H9 (cell line): ENCODE results near the gene PRODH2. TPM values are rescaled to one million over a fixed set of nuclear protein-coding genes. Genes with fewer than 3 reads are reported as not detected.

Experiments used
- DNase-seq: peaks from one replicate; pipeline ENCODE4 v3.0.0-alpha.2; 2017
- H2AFZ ChIP-seq: one replicate; pipeline ENCODE4 v1.6.1; 2013; ENCODE audit warnings: mild to moderate bottlenecking, low read length, control low read depth, moderate library complexity
- H2AK5ac ChIP-seq: 2 replicates; pipeline ENCODE4 v1.6.1; 2013; ENCODE audit warnings: low read length, control low read depth, mixed read lengths; ENCODE audit not compliant: insufficient read length
- H2BK120ac ChIP-seq: one replicate; pipeline ENCODE4 v1.6.1; 2013; ENCODE audit warnings: low read depth, mild to moderate bottlenecking, low read length, control low read depth, inconsistent platforms; ENCODE audit not compliant: poor library complexity, severe bottlenecking
- H2BK12ac ChIP-seq: 2 replicates; pipeline ENCODE4 v1.6.1; 2013; ENCODE audit warnings: low read length, control low read depth, mixed read lengths, low read depth; ENCODE audit not compliant: insufficient read length
- H2BK15ac ChIP-seq: 2 replicates; pipeline ENCODE4 v1.6.1; 2013; ENCODE audit warnings: low read depth, low read length, control low read depth
- H2BK20ac ChIP-seq: one replicate; pipeline ENCODE4 v1.6.1; 2013; ENCODE audit warnings: low read depth, mild to moderate bottlenecking, low read length, control low read depth, inconsistent platforms; ENCODE audit not compliant: poor library complexity, severe bottlenecking
- H2BK5ac ChIP-seq: 2 replicates; pipeline ENCODE4 v1.6.1; 2013; ENCODE audit warnings: low read length, control low read depth, mixed read lengths; ENCODE audit not compliant: insufficient read length
- H3K14ac ChIP-seq: 2 replicates; pipeline ENCODE4 v1.6.1; 2013; ENCODE audit warnings: low read length, control low read depth; ENCODE audit not compliant: insufficient read depth
- H3K18ac ChIP-seq: 2 replicates; pipeline ENCODE4 v1.6.1; 2013; ENCODE audit warnings: low read depth, mild to moderate bottlenecking, mixed read lengths, low read length, control low read depth; ENCODE audit not compliant: insufficient read length
- H3K23ac ChIP-seq: 2 replicates; pipeline ENCODE4 v1.6.1; 2013; ENCODE audit warnings: low read length, control low read depth, mixed read lengths, low read depth; ENCODE audit not compliant: insufficient read length
- H3K23me2 ChIP-seq: 2 replicates; pipeline ENCODE4 v1.6.1; 2013; ENCODE audit warnings: low read depth, mild to moderate bottlenecking, mixed read lengths, low read length, control low read depth; ENCODE audit not compliant: insufficient read length, poor library complexity, severe bottlenecking
- H3K27ac ChIP-seq: 2 replicates; pipeline ENCODE4 v1.5.1; 2013; ENCODE audit warnings: low read length, control low read depth, mixed read lengths, low read depth; ENCODE audit not compliant: insufficient read length
- H3K27me3 ChIP-seq: 2 replicates; pipeline ENCODE4 v1.6.1; 2013; ENCODE audit warnings: low read length, control low read depth, inconsistent platforms; ENCODE audit not compliant: insufficient read depth
- H3K4ac ChIP-seq: 2 replicates; pipeline ENCODE4 v1.6.1; 2013; ENCODE audit warnings: low read depth, mild to moderate bottlenecking, control low read depth, inconsistent platforms, low read length, moderate library complexity
- H3K4me1 ChIP-seq: 2 replicates; pipeline ENCODE4 v1.6.1; 2013; ENCODE audit warnings: low read length, control low read depth, inconsistent platforms; ENCODE audit not compliant: insufficient read depth
- H3K4me2 ChIP-seq: 2 replicates; pipeline ENCODE4 v1.6.1; 2013; ENCODE audit warnings: low read length, control low read depth, mixed read lengths; ENCODE audit not compliant: insufficient read length, insufficient read depth
- H3K56ac ChIP-seq: 2 replicates; pipeline ENCODE4 v1.6.1; 2013; ENCODE audit warnings: low read depth, mild to moderate bottlenecking, mixed read lengths, low read length, control low read depth; ENCODE audit not compliant: insufficient read length
- H3K79me1 ChIP-seq: 2 replicates; pipeline ENCODE4 v1.6.1; 2013; ENCODE audit warnings: low read depth, mild to moderate bottlenecking, moderate library complexity, low read length, control low read depth, inconsistent platforms; ENCODE audit not compliant: insufficient read depth, poor library complexity, severe bottlenecking
- H3K79me2 ChIP-seq: 2 replicates; pipeline ENCODE4 v1.6.1; 2013; ENCODE audit warnings: low read length, control low read depth, inconsistent platforms; ENCODE audit not compliant: insufficient read depth
- H3K9ac ChIP-seq: 2 replicates; pipeline ENCODE4 v1.6.1; 2013; ENCODE audit warnings: low read length, control low read depth, mixed read lengths; ENCODE audit not compliant: insufficient read length; ENCODE audit errors: extremely low read depth
- H3K9me3 ChIP-seq: one replicate; pipeline ENCODE4 v1.6.1; 2013; ENCODE audit warnings: low read depth, low read length, inconsistent platforms; ENCODE audit not compliant: control insufficient read depth
- H3T11ph ChIP-seq: one replicate; pipeline ENCODE4 v1.6.1; 2013; ENCODE audit warnings: mild to moderate bottlenecking, low read length, control low read depth, inconsistent platforms
- H4K20me1 ChIP-seq: one replicate; pipeline ENCODE4 v1.6.1; 2013; ENCODE audit not compliant: control insufficient read depth, insufficient read length, insufficient read depth
- H4K5ac ChIP-seq: 2 replicates; pipeline ENCODE4 v1.6.1; 2013; ENCODE audit warnings: low read depth, mild to moderate bottlenecking, mixed read lengths, low read length, control low read depth; ENCODE audit not compliant: insufficient read length
- H4K8ac ChIP-seq: replicated peaks from 2 replicates; pipeline ENCODE4 v1.6.1; 2013; ENCODE audit warnings: low read length, control low read depth, mixed read lengths, low read depth; ENCODE audit not compliant: insufficient read length
- H4K91ac ChIP-seq: 2 replicates; pipeline ENCODE4 v1.6.1; 2013; ENCODE audit warnings: low read depth, mild to moderate bottlenecking, moderate library complexity, mixed read lengths, low read length, control low read depth; ENCODE audit not compliant: insufficient read length
- H3K27ac Mint-ChIP-seq, 3 experiments: 2 replicates in 2 of 3; 3 replicates in 1 of 3; pipeline ENCODE4 v1.8.0; 2020 to 2021; ENCODE audit warnings: mixed read lengths in 3 of 3, mild to moderate bottlenecking in 1 of 3, moderate library complexity in 1 of 3
- H3K27me3 Mint-ChIP-seq: 2 replicates; pipeline ENCODE4 v1.8.0; 2021; ENCODE audit warnings: low read depth, mild to moderate bottlenecking, moderate library complexity, mixed read lengths
- H3K36me3 Mint-ChIP-seq, 3 experiments: 2 replicates in 2 of 3; 3 replicates in 1 of 3; pipeline ENCODE4 v1.8.0; 2020 to 2021; ENCODE audit warnings: low read depth in 3 of 3, mixed read lengths in 3 of 3; ENCODE audit not compliant: insufficient read depth in 1 of 3
- H3K4me1 Mint-ChIP-seq, 2 experiments: 2 replicates each; pipeline ENCODE4 v1.8.0; 2020; ENCODE audit warnings: mixed read lengths in 2 of 2
- H3K4me3 Mint-ChIP-seq, 2 experiments: 2 replicates in 1 of 2; 3 replicates in 1 of 2; pipeline ENCODE4 v1.8.0; 2020 to 2021; ENCODE audit warnings: mild to moderate bottlenecking in 2 of 2, mixed read lengths in 2 of 2, moderate library complexity in 1 of 2
- H3K9me3 Mint-ChIP-seq, 2 experiments: 2 replicates in 1 of 2; 3 replicates in 1 of 2; pipeline ENCODE4 v1.8.0; 2020; ENCODE audit warnings: mild to moderate bottlenecking in 2 of 2, mixed read lengths in 2 of 2, moderate library complexity in 1 of 2
- CTCF ChIP-seq: fragments of 200-600 bp; sonication (generic); conservative IDR thresholded peaks from 3 replicates; pipeline ENCODE4 v1.8.0; 2021; ENCODE audit warnings: antibody characterized with exemption, mild to moderate bottlenecking
- WGBS: extraction: QIAGEN DNeasy Blood & Tissue Kit; methylation state at CpG from one replicate; pipeline ENCODE4 v1.1.7; 2013; ENCODE audit warnings: missing lambda C conversion rate, low lambda C conversion rate, mixed read lengths; ENCODE audit not compliant: insufficient read length; ENCODE audit errors: extremely low coverage; 5-methylcytosine and 5-hydroxymethylcytosine counted together
- total RNA-seq: library from RNA; stranded (reverse); gene quantifications from 2 replicates; pipeline ENCODE4 v1.2.1, GENCODE V29; 2021

Gene PRODH2
- total RNA-seq, 1 experiment from 2014 or later = not detected

GRCh38 chr19:35833972-35834371, 21.3 kb upstream of the PRODH2 start:
- H4K8ac ChIP-seq = no peak overlapping the region
- H3K79me1 ChIP-seq = no peaks in the 10 kb centered on the region
- no peaks in the 10 kb centered on the region for H4K20me1 ChIP-seq
- H3K23me2 ChIP-seq = no peaks in the 10 kb centered on the region
- H3K23ac ChIP-seq = no peak overlapping the region
- no peak overlapping the region for H3T11ph ChIP-seq
- H3K79me2 ChIP-seq = no peaks in the 10 kb centered on the region
- no peak overlapping the region for H2BK5ac ChIP-seq
- Mint-ChIP-seq H3K27ac (no peak overlapping the region), H3K4me1 (peaks cover 5% of the 10 kb centered on the region in 2 experiments; a peak in 3 of 4 replicates), H3K27me3 (peaks cover 64% of the 10 kb centered on the region), H3K36me3 (no peaks in the 10 kb centered on the region), H3K4me3 (no peak overlapping the region), H3K9me3 (no peaks in the 10 kb centered on the region)
- no peak overlapping the region for H2BK20ac ChIP-seq
- H2BK120ac ChIP-seq = no peak overlapping the region
- no CpG with 5 or more reads among the region's 7 CpGs for WGBS
- H2AK5ac ChIP-seq = no peak overlapping the region
- H3K9ac ChIP-seq = no peak overlapping the region
- H3K9me3 ChIP-seq = no peaks in the 10 kb centered on the region
- DNase-seq = no peak
- no peak overlapping the region for H4K5ac ChIP-seq
- TF ChIP-seq CTCF = no peak
- no peaks in the 10 kb centered on the region for H3K27me3 ChIP-seq
- H4K91ac ChIP-seq = no peak overlapping the region
- no peak overlapping the region for H3K4ac ChIP-seq
- H3K18ac ChIP-seq = no peak overlapping the region
- no peak overlapping the region for H3K56ac ChIP-seq
- no peak overlapping the region for H2BK12ac ChIP-seq
- no peak overlapping the region for H3K4me2 ChIP-seq
- H3K27ac ChIP-seq = no peak overlapping the region
- H3K4me1 ChIP-seq = no peaks in the 10 kb centered on the region
- no peak overlapping the region for H2BK15ac ChIP-seq
- H3K14ac ChIP-seq = no peak overlapping the region
- H2AFZ ChIP-seq = no peak overlapping the region
